ENCODE results near the gene PLEKHH2.

The PLEKHH2 gene

DNA sequence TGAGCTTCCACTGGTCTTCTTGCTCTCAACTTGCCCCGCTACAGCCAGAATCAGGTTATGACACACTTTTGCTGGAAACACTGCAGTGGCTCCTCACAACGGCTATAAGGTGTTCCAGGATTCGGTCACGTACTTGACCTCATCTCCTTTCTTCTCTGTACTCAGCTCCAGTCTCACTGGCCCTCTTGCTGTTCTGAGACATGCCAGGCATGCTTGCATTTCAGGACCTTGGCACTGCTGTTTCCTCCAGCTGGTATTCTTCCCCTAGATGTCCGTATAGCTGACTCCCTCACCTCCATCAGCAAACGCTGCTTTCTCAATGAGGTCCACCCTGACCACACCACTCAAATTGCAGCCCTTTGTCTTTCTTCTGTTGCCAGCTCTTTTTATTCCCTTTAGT lies 71.1 kb downstream of the PLEKHH2 start (continued):
- no peak for TF ChIP-seq ZNF70 (CRISPR knock-in tag; IDR thresholded peaks at IDR 0.05)
- TF ChIP-seq PPARA (CRISPR knock-in tag; IDR thresholded peaks at IDR 0.05; ENCODE audit: borderline replicate concordance): no peak
- TF ChIP-seq TCF4 (CRISPR knock-in tag; IDR thresholded peaks at IDR 0.05; ENCODE audit: borderline replicate concordance): no peak
- TF ChIP-seq TOX (CRISPR knock-in tag; IDR thresholded peaks at IDR 0.05; ENCODE audit: borderline replicate concordance): no peak
- TF ChIP-seq ZC3H10 (CRISPR knock-in tag; IDR thresholded peaks at IDR 0.05): no peak
- TF ChIP-seq ZFP3 (CRISPR knock-in tag; IDR thresholded peaks at IDR 0.05): no peak
- no peak for TF ChIP-seq ZFP30 (CRISPR knock-in tag; IDR thresholded peaks at IDR 0.05)

DNA sequence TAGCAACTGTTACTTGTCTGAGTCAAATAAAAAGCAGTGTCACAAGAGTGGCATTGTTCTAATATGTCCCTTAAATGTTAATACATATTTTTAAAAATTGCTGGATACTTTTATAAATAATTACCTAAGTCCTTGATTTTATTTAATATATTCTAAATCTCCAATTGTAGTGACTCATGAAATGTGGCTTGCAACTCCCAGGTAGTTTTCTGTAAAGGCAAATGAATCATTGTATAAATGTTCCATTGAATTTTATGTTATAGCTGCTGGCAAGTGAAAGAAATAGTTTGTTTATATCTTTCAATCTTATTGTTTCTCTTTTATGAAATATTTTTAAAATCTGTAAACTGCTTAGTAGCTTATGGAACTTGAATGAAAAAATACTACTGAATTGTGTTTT lies 71.8 kb downstream of the PLEKHH2 start:
- TF ChIP-seq, protein P1, sequence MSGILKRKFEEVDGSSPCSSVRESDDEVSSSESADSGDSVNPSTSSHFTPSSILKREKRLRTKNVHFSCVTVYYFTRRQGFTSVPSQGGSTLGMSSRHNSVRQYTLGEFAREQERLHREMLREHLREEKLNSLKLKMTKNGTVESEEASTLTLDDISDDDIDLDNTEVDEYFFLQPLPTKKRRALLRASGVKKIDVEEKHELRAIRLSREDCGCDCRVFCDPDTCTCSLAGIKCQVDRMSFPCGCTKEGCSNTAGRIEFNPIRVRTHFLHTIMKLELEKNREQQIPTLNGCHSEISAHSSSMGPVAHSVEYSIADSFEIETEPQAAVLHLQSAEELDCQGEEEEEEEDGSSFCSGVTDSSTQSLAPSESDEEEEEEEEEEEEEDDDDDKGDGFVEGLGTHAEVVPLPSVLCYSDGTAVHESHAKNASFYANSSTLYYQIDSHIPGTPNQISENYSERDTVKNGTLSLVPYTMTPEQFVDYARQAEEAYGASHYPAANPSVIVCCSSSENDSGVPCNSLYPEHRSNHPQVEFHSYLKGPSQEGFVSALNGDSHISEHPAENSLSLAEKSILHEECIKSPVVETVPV (CRISPR knock-in tag; IDR thresholded peaks at IDR 0.05): no peak
- no peak for TF ChIP-seq TOX (CRISPR knock-in tag; IDR thresholded peaks at IDR 0.05; ENCODE audit: borderline replicate concordance)
- no peak for TF ChIP-seq GLIS3 (CRISPR knock-in tag; IDR thresholded peaks at IDR 0.05)
- TF ChIP-seq, protein P2, sequence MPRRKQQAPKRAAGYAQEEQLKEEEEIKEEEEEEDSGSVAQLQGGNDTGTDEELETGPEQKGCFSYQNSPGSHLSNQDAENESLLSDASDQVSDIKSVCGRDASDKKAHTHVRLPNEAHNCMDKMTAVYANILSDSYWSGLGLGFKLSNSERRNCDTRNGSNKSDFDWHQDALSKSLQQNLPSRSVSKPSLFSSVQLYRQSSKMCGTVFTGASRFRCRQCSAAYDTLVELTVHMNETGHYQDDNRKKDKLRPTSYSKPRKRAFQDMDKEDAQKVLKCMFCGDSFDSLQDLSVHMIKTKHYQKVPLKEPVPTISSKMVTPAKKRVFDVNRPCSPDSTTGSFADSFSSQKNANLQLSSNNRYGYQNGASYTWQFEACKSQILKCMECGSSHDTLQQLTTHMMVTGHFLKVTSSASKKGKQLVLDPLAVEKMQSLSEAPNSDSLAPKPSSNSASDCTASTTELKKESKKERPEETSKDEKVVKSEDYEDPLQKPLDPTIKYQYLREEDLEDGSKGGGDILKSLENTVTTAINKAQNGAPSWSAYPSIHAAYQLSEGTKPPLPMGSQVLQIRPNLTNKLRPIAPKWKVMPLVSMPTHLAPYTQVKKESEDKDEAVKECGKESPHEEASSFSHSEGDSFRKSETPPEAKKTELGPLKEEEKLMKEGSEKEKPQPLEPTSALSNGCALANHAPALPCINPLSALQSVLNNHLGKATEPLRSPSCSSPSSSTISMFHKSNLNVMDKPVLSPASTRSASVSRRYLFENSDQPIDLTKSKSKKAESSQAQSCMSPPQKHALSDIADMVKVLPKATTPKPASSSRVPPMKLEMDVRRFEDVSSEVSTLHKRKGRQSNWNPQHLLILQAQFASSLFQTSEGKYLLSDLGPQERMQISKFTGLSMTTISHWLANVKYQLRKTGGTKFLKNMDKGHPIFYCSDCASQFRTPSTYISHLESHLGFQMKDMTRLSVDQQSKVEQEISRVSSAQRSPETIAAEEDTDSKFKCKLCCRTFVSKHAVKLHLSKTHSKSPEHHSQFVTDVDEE (CRISPR knock-in tag; IDR thresholded peaks at IDR 0.05): no peak
- TF ChIP-seq, protein P3, sequence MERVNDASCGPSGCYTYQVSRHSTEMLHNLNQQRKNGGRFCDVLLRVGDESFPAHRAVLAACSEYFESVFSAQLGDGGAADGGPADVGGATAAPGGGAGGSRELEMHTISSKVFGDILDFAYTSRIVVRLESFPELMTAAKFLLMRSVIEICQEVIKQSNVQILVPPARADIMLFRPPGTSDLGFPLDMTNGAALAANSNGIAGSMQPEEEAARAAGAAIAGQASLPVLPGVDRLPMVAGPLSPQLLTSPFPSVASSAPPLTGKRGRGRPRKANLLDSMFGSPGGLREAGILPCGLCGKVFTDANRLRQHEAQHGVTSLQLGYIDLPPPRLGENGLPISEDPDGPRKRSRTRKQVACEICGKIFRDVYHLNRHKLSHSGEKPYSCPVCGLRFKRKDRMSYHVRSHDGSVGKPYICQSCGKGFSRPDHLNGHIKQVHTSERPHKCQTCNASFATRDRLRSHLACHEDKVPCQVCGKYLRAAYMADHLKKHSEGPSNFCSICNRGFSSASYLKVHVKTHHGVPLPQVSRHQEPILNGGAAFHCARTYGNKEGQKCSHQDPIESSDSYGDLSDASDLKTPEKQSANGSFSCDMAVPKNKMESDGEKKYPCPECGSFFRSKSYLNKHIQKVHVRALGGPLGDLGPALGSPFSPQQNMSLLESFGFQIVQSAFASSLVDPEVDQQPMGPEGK (CRISPR knock-in tag; IDR thresholded peaks at IDR 0.05; ENCODE audit: borderline replicate concordance): no peak
- TF ChIP-seq ZC3H10 (CRISPR knock-in tag; IDR thresholded peaks at IDR 0.05): no peak
- TF ChIP-seq RARB (CRISPR knock-in tag; IDR thresholded peaks at IDR 0.05): no peak
- no peak for TF ChIP-seq ZFP30 (CRISPR knock-in tag; IDR thresholded peaks at IDR 0.05)
- no peak for TF ChIP-seq ISL1 (CRISPR knock-in tag; IDR thresholded peaks at IDR 0.05)
- TF ChIP-seq CSDC2 (CRISPR knock-in tag; IDR thresholded peaks at IDR 0.05): no peak
- TF ChIP-seq BACH2 (CRISPR knock-in tag; IDR thresholded peaks at IDR 0.05; ENCODE audit: borderline replicate concordance): no peak
- no peak for TF ChIP-seq ZFP3 (CRISPR knock-in tag; IDR thresholded peaks at IDR 0.05)
- no peak for TF ChIP-seq ZNF565 (CRISPR knock-in tag; conservative IDR thresholded peaks at IDR 0.05; ENCODE audit: low read depth)
- no peak for TF ChIP-seq ZNF70 (CRISPR knock-in tag; IDR thresholded peaks at IDR 0.05)
- no peak for ATAC-seq

DNA sequence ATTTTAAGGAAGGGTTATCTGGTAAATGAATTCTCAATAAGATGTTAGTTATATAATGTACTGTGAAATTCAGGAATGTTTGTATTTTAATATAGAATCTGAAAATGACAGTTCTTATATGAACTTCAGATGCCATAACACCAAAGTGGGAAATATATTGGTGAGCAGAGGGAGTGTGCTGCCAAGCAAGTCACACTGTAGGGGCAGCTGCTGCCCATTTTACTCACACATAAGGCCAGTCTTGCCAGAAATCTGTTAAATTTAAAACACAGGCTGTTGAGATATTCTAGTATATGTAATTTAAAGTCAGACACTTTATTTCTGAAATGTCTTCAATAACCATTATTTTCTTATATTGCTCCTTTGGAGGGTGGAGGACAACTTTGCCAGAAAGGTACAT lies 73.8 kb downstream of the PLEKHH2 start:
- ATAC-seq: no peak
- TF ChIP-seq ZNF70 (CRISPR knock-in tag; IDR thresholded peaks at IDR 0.05): no peak

DNA sequence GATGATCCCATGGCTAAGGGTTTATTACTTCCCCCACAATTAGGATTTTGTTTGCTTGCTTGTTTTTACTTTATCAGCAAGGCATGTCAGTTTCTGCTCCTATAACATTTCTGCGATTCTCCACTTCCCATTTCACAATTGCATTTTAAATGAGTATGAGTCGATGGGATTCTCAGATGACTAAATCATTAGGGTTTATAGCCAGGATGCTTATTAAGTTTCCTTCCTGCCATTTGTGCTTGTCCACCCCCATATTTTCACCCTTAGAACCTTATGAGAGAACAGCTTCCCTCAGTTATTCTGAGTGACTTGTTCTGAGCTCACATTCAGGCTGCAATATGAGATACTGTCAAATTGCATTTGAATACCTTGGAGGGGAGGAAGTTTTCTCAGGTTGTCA lies 77.1 kb downstream of the PLEKHH2 start:
- no peak for TF ChIP-seq ZC3H10 (CRISPR knock-in tag; IDR thresholded peaks at IDR 0.05)
- peak; percentile 36; the same call in 1 of the 2 replicates for TF ChIP-seq ISL1 (CRISPR knock-in tag; IDR thresholded peaks at IDR 0.05)
- peak; percentile 45; the same call in 2 of the 3 replicates for ATAC-seq

DNA sequence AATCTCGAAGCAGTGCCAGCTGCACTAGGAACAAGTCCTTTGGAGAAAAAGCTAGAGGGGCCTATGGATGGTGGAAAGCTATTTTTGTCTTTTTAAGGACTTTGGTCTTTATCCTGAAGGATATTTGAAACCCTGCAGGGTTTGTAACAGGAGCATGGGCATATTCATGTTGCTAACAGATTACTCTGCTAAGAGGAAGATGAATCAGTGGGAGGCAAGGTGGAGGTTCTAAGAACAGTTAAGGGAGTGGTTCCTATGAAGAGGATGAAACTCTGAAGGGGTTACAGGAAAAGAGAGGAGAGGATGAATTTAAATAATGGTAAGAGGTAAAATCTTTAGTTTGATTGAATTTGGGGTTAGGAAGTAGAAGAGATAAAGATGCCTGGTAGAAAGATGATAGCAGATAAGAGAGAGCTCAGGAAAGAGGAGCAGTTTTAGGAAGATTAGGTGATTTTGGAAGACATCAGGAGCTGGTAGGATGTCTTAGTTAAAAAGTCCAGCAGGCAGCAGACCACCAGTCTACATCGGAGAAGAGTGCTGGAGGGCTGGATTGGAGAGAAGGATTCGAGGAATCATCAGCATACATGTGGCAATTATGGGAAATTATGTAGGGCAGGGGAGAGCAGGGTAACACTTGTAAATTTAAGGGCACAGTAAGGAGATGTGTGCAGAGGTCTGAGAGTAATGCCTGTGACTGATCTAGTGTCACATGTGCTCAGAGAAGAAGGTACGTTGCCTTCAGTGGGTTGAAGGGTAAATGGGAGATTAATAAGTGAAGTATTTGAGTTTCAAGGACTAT lies 78.4 kb downstream of the PLEKHH2 start:
- TF ChIP-seq OSR1 (CRISPR knock-in tag; IDR thresholded peaks at IDR 0.05): no peak
- TF ChIP-seq TOX (CRISPR knock-in tag; IDR thresholded peaks at IDR 0.05; ENCODE audit: borderline replicate concordance): no peak
- no peak for ATAC-seq

DNA sequence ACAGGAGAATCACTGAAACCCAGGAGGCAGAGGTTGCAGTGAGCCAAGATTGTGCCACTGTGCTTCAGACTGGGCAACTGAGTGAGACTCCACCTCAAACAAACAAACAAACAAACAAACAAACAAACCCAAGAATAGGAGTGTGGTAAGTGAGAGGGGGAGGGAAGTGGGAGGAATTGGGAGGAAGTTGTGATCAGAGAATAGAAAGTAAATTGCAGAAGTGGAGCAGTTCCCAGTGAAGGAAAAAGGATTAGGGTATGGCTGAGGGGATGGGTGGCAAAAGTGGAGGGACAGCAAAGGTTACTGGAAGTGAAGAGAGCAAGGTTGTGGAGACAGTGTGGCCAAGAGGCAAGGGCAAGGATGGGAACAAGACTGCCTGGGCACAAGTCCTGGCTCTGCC lies 80.3 kb downstream of the PLEKHH2 start:
- no peak for ATAC-seq
- TF ChIP-seq CSDC2 (CRISPR knock-in tag; IDR thresholded peaks at IDR 0.05): no peak
- TF ChIP-seq ZFP30 (CRISPR knock-in tag; IDR thresholded peaks at IDR 0.05): no peak

Data from SK-N-SH treated with all-trans-retinoic acid at 6 μM for 48 hours (cell line).